ENCODE results near the gene CSAD. TPM values are rescaled to one million over a fixed set of nuclear protein-coding genes. Genes with fewer than 3 reads are reported as not detected.
A peak's percentile ranks its signal among the peaks of the same experiment; 100 is the strongest.
"Not testable (repeated sequence)": the region's sequence is repeated elsewhere in the genome, so short reads cannot be mapped to it uniquely, and the experiment has no call there.

The CSAD gene
- total and polyA plus RNA-seq, 3 donors from 2014 or later = 34.9 to 93.7 (median 73.9) TPM

DNA sequence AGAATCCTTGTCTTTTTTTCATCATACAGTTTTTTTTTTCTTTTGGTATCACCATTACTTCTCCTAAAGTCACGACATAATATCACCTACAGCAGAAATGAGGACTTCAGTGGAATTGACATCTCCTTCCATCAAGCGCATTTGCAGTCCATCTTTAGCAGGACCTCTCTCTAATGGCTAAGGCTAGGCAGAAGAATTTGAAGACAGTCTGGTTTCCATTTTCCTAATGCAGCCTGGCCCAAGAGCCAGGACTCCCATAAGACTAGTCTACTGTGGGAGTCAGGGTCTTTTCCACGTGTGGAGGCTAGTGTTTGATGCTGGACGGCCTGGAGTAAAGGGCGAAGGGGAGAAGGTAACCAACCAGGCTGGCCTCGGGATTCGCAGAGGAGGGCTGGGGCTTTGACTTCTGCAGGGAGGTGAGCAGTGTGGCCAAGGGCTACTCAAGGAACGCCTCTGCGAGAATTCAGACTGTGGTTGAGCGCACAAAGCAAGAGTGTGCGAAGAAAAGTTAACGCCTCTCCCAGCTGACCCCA, 972 bp downstream of the CSAD start:
- Histone ChIP-seq H3K27me3 (no peaks in the 10 kb centered on the region), H3K36me3 (ENCODE audit: low read depth, missing control alignments) (peaks cover 3% of the 10 kb centered on the region), H3K9me3 (no peaks in the 10 kb centered on the region), H3K4me1 (peaks cover 28% of the 10 kb centered on the region), H3K4me3 (peak overlapping the region; percentile 84 to 92), H3K27ac (peak overlapping the region; percentile 77 to 86)
- TF ChIP-seq, protein P1, sequence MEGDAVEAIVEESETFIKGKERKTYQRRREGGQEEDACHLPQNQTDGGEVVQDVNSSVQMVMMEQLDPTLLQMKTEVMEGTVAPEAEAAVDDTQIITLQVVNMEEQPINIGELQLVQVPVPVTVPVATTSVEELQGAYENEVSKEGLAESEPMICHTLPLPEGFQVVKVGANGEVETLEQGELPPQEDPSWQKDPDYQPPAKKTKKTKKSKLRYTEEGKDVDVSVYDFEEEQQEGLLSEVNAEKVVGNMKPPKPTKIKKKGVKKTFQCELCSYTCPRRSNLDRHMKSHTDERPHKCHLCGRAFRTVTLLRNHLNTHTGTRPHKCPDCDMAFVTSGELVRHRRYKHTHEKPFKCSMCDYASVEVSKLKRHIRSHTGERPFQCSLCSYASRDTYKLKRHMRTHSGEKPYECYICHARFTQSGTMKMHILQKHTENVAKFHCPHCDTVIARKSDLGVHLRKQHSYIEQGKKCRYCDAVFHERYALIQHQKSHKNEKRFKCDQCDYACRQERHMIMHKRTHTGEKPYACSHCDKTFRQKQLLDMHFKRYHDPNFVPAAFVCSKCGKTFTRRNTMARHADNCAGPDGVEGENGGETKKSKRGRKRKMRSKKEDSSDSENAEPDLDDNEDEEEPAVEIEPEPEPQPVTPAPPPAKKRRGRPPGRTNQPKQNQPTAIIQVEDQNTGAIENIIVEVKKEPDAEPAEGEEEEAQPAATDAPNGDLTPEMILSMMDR (IDR thresholded peaks at IDR 0.05) = no peak
- no peak for TF ChIP-seq POLR2A (IDR thresholded peaks at IDR 0.05)
- intact Hi-C loops (cut with DNase I; ENCODE audit: low total_unique reads) = no loop called here
- 11 to 12% methylated on average over 9 to 12 of the region's 12 CpGs for WGBS, 2 donors
- peak; percentile 50 for DNase-seq

DNA sequence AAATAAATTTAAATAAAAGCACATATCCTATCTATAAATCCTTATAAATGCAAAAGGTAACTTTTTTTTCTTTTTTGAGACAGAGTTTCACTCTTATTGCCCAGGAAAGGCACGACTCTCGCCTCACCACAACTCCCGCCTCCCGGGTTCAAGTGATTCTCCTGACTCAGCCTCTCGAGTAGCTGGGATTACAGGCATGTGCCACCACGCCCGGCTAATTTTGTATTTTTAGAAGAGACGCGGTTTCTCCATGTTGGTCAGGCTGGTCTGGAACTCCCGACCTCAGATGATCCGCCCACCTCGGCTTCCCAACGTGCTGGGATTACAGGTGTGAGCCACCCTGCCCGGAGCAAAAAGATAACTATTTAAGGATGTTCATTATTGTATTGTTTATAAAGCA, 1.9 kb downstream of the CSAD start:
- H3K27me3 ChIP-seq; H3K27ac ChIP-seq; H3K9me3 ChIP-seq; H3K36me3 ChIP-seq (ENCODE audit: low read depth, missing control alignments); intact Hi-C loops (cut with DNase I; ENCODE audit: low total_unique reads); DNase-seq; H3K4me3 ChIP-seq: not testable (repeated sequence)
- WGBS, 2 donors = 57 to 79% methylated on average over 14 of the region's 14 CpGs
- peaks cover 28% of the 10 kb centered on the region for H3K4me1 ChIP-seq

DNA sequence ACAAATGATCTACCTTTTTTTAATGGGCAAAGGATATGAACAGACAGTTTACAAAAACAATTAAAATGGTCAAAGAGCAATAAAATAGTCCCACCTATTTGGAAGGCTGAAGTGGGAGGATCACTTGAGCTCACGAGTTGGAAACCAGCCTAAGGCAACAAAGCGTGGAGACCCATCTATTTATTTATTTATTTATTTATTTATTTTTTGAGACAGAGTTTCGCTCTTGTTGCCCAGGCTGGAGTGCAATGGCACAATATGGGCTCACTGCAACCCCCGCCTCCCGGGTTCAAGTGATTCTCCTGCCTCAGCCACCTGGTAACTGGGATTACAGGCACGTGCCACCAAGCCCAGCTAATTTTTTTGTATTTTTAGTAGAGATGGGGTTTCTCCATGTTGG, 3.3 kb downstream of the CSAD start:
- H3K27ac ChIP-seq; DNase-seq; H3K4me3 ChIP-seq; H3K36me3 ChIP-seq (ENCODE audit: low read depth, missing control alignments); H3K27me3 ChIP-seq; H3K9me3 ChIP-seq; intact Hi-C loops (cut with DNase I; ENCODE audit: low total_unique reads): not testable (repeated sequence)
- H3K4me1 ChIP-seq = peaks cover 20% of the 10 kb centered on the region
- 88 to 95% methylated on average over 6 of the region's 6 CpGs for WGBS, 2 donors

DNA sequence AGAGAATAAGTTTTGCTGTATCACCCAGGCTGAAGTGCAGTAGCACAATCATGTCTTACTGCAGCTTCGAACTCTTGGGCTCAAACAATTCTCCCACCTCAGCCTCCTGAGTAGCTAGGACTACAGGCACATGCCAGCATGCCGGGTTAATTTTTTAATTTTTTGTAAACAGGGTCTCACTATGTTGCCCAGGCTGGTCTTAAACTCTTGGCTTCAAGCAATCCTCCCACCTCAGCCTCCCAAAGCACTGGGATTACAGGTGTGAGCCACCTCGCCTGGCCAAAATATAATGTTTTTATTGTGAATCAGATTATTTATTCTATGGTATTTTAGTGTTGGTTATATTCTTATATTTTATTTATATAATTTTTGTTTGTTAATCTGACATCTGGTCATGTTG, 4.0 kb downstream of the CSAD start:
- DNase-seq = no peak
- Histone ChIP-seq H3K27me3 (no peaks in the 10 kb centered on the region), H3K4me1 (peaks cover 18% of the 10 kb centered on the region), H3K4me3 (no peak overlapping the region), H3K9me3 (no peaks in the 10 kb centered on the region), H3K27ac (no peak overlapping the region), H3K36me3 (ENCODE audit: low read depth, missing control alignments) (no peaks in the 10 kb centered on the region)
- TF ChIP-seq POLR2A (IDR thresholded peaks at IDR 0.05) = no peak
- TF ChIP-seq, protein P1 (IDR thresholded peaks at IDR 0.05) = no peak
- WGBS, 2 donors = 98 to 99% methylated on average over 3 of the region's 3 CpGs
- intact Hi-C loops (cut with DNase I; ENCODE audit: low total_unique reads) = no loop called here

DNA sequence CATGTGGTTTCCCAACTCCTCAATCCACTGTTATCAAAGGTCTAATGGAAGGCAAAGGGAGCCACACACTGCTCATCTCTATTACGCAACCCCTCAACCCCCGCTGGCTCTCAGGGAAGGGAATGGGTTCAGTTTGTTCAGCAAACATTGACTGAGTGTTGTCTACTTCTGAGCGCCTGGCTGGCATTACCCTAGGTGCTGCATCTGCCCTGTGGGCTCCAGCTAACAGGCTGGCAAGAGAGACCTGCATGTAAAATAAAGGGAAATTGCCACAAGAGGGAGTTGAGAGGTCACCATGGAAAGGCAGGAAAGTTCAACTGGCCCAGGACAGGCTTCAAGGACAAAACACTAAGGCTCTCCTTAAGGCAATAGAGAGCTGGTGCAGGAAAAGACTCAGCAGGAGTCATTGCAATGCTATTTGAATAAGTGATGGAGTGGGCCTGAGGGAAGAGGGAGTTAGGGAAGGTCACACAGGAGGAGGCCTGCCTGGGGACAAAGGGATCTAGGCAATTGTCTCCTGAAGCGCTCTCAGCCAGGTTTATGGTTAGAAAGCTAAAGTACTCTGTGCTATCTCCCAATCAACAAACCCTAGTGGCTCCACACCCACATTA, 5.7 kb downstream of the CSAD start:
- H3K4me1 ChIP-seq = peaks cover 19% of the 10 kb centered on the region
- WGBS, 2 donors = 89 to 90% methylated on average over 4 of the region's 4 CpGs
- no peaks in the 10 kb centered on the region for H3K36me3 ChIP-seq (ENCODE audit: low read depth, missing control alignments)
- H3K27ac ChIP-seq = no peak overlapping the region
- DNase-seq = no peak
- intact Hi-C loops (cut with DNase I; ENCODE audit: low total_unique reads) = no loop called here
- no peak for TF ChIP-seq POLR2A (IDR thresholded peaks at IDR 0.05)
- TF ChIP-seq, protein P1 (IDR thresholded peaks at IDR 0.05) = peak in 2 of 3 experiments; percentile 13 to 22
- H3K27me3 ChIP-seq = no peaks in the 10 kb centered on the region
- H3K4me3 ChIP-seq = no peak overlapping the region
- no peaks in the 10 kb centered on the region for H3K9me3 ChIP-seq

Measured in testis (tissue), 3 donors.